Hepatocyte (in vitro differentiated cells): Measurements from ENCODE around the gene NDUFB2.

Experiments
- EZH2 ChIP-seq: fragments of 200-600 bp; sonication (generic); IDR thresholded peaks from 2 replicates; pipeline ENCODE4 v1.6.1; 2016; ENCODE audit warnings: antibody characterized with exemption, mild to moderate bottlenecking, borderline replicate concordance
- TF ChIP-seq, protein P1 (sequence below): fragments of 200-600 bp; sonication (generic); IDR thresholded peaks from 2 replicates; pipeline ENCODE4 v1.5.1; 2016; ENCODE audit warnings: antibody characterized with exemption, mild to moderate bottlenecking; ENCODE audit not compliant: poor library complexity

DNA sequence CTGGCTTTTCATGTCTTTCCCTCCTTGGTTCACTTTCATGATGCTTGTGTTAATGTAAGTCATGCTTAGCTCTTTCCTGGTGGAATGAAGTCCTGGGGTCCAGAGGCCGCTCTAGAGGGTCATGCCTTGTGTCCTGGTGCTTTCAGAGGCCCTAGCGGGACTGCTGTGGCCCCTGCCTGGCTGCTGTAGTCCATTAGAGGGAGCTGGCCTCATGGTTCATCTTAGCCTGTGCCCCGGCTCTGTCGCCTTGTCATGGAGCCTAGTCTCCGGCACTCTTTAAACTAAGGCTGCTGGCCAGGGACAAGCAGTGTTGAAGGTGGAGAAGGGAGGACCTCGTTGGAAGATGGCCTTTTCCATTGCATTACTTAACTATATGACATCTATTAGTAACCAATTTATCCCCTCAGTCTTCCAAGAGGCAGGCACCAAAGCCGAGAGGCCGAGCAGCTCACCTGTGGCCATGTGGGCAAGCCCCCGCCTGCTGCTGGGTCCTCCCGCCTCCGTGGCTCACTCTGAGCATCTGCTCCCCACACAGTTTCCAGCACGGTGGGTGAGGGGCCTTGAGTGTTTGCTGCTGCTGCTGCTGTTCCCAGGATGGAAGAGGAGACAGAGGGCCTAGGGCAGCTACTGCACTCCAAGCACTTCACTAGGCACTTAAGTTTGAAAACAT is 5.0 kb upstream of the NDUFB2 start:
- TF ChIP-seq, protein P1, sequence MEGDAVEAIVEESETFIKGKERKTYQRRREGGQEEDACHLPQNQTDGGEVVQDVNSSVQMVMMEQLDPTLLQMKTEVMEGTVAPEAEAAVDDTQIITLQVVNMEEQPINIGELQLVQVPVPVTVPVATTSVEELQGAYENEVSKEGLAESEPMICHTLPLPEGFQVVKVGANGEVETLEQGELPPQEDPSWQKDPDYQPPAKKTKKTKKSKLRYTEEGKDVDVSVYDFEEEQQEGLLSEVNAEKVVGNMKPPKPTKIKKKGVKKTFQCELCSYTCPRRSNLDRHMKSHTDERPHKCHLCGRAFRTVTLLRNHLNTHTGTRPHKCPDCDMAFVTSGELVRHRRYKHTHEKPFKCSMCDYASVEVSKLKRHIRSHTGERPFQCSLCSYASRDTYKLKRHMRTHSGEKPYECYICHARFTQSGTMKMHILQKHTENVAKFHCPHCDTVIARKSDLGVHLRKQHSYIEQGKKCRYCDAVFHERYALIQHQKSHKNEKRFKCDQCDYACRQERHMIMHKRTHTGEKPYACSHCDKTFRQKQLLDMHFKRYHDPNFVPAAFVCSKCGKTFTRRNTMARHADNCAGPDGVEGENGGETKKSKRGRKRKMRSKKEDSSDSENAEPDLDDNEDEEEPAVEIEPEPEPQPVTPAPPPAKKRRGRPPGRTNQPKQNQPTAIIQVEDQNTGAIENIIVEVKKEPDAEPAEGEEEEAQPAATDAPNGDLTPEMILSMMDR: no peak
- no peak for TF ChIP-seq EZH2
